ENCODE data around the gene CADPS2. TPM values are rescaled to one million over a fixed set of nuclear protein-coding genes. Genes with fewer than 3 reads are reported as not detected.

CADPS2 gene
- total RNA-seq, 1 donor from 2014 or later = 19.1 TPM

DNA sequence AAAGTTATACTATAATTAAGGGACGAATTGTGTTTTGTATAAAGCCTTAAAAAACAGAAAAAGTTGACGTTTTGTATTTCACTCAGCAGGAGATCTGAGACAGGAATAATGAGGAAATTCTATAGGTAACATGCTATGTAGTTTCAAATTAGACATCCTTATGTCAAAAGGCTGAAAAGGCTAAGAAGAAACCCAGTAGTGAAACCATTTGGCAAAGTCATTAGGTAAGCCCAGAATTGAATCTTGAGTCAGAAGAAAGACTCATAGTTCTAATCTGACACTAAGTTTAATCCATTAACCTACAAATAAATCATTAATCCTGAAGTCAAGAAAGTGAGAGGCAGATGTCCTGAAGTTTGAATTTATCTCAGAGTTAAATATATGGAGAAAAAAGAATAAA lies 266.6 kb downstream of the CADPS2 start:
- no peak for DNase-seq (ENCODE audit: low spot score)
- Histone ChIP-seq H2AFZ (replicated peaks) (no peak overlapping the region), H3K27me3 (no peaks in the 10 kb centered on the region), H3K36me3 (no peaks in the 10 kb centered on the region), H3K9ac (no peak overlapping the region), H3F3A (ENCODE audit: low read depth) (no peaks in the 10 kb centered on the region), H3K4me2 (no peak overlapping the region), H3K27ac (no peak overlapping the region), H3K4me3 (no peak overlapping the region), H3K4me1 (peaks cover 5% of the 10 kb centered on the region), H3K79me2 (ENCODE audit: low read depth) (no peaks in the 10 kb centered on the region), H4K20me1 (ENCODE audit: low read depth) (no peaks in the 10 kb centered on the region), H3K9me3 (ENCODE audit: low read depth) (no peaks in the 10 kb centered on the region)
- H3K4me1 Mint-ChIP-seq = no peaks in the 10 kb centered on the region
- H3K27ac Mint-ChIP-seq = no peak overlapping the region
- no peaks in the 10 kb centered on the region for H3K36me3 Mint-ChIP-seq
- H3K4me3 Mint-ChIP-seq = no peak overlapping the region
- TF ChIP-seq, protein P1, sequence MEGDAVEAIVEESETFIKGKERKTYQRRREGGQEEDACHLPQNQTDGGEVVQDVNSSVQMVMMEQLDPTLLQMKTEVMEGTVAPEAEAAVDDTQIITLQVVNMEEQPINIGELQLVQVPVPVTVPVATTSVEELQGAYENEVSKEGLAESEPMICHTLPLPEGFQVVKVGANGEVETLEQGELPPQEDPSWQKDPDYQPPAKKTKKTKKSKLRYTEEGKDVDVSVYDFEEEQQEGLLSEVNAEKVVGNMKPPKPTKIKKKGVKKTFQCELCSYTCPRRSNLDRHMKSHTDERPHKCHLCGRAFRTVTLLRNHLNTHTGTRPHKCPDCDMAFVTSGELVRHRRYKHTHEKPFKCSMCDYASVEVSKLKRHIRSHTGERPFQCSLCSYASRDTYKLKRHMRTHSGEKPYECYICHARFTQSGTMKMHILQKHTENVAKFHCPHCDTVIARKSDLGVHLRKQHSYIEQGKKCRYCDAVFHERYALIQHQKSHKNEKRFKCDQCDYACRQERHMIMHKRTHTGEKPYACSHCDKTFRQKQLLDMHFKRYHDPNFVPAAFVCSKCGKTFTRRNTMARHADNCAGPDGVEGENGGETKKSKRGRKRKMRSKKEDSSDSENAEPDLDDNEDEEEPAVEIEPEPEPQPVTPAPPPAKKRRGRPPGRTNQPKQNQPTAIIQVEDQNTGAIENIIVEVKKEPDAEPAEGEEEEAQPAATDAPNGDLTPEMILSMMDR (IDR thresholded peaks at IDR 0.05) = no peak
- TF ChIP-seq EZH2phosphoT487 (IDR thresholded peaks at IDR 0.05) (no peak), EZH2 (IDR thresholded peaks at IDR 0.05) (no peak)
- no peaks in the 10 kb centered on the region for H3K27me3 Mint-ChIP-seq (ENCODE audit: insufficient read depth, low read depth)
- H3K9me3 Mint-ChIP-seq = no peaks in the 10 kb centered on the region

DNA sequence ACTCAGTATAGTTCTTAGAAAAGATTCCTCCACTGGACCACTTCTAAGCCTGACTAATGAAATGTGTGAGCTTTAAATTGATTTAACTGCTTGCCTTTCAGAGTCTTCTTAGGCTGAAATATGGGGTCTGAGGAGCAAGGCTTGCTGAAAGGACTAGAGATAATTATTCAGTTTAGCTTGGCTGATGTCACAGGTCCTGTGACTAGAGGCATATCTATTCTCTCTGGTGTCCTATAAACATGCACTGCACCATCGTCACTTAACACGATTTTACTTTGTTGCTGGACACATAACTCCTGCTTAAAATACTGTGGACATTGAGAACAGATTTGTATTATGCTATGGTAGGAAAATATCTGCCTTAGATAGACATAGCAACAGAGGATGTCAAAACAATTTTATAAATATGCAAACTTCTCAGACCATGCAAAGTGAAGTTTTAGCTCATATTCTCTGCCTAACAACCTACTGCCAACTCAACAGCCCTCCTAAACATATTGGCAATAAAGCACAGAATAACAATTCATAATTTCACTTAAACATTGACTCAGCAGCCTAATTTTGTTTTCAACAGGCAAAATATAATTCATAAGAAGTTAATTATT lies 267.6 kb downstream of the CADPS2 start:
- H3K4me1 Mint-ChIP-seq = no peaks in the 10 kb centered on the region
- Histone ChIP-seq H3K4me1 (peaks cover 5% of the 10 kb centered on the region), H2AFZ (replicated peaks) (peak overlapping the region; percentile 63), H3K27me3 (no peaks in the 10 kb centered on the region), H3K27ac (no peak overlapping the region), H3K9me3 (ENCODE audit: low read depth) (no peaks in the 10 kb centered on the region), H3K4me2 (no peak overlapping the region), H3K79me2 (ENCODE audit: low read depth) (no peaks in the 10 kb centered on the region), H3F3A (ENCODE audit: low read depth) (no peaks in the 10 kb centered on the region), H3K4me3 (no peak overlapping the region), H4K20me1 (ENCODE audit: low read depth) (no peaks in the 10 kb centered on the region), H3K36me3 (no peaks in the 10 kb centered on the region), H3K9ac (no peak overlapping the region)
- no peaks in the 10 kb centered on the region for H3K36me3 Mint-ChIP-seq
- DNase-seq (ENCODE audit: low spot score) = no peak
- H3K27me3 Mint-ChIP-seq (ENCODE audit: insufficient read depth, low read depth) = no peaks in the 10 kb centered on the region
- no peak for TF ChIP-seq EZH2phosphoT487 (IDR thresholded peaks at IDR 0.05)
- TF ChIP-seq, protein P1 (IDR thresholded peaks at IDR 0.05) = no peak
- no peak for TF ChIP-seq EZH2 (IDR thresholded peaks at IDR 0.05)
- H3K27ac Mint-ChIP-seq = no peak overlapping the region
- no peak overlapping the region for H3K4me3 Mint-ChIP-seq
- no peaks in the 10 kb centered on the region for H3K9me3 Mint-ChIP-seq

DNA sequence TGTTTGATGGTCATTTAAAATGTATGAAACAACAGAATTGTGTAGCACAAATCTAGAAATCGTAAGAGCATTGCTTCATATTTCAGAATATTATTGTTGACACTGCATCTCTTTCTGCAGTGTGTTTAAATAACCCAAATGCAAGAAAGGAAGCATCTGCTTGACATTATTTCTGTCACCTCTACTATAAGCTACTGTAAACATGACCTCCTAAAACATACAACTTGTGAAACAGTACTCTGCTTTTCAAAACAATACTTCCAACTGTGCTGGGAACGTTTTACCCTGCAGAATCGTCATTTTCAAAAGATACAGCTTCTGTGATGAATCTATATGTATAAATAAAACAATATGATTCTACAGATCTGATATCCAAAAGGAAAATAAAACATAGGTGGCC lies 269.3 kb downstream of the CADPS2 start:
- no peak overlapping the region for H3K9ac ChIP-seq
- Mint-ChIP-seq H3K4me1 (no peaks in the 10 kb centered on the region), H3K36me3 (peaks cover 4% of the 10 kb centered on the region), H3K27me3 (ENCODE audit: insufficient read depth, low read depth) (no peaks in the 10 kb centered on the region), H3K4me3 (no peak overlapping the region), H3K27ac (no peak overlapping the region), H3K9me3 (no peaks in the 10 kb centered on the region)
- no peak overlapping the region for H3K4me3 ChIP-seq
- DNase-seq (ENCODE audit: low spot score) = no peak
- H3K27ac ChIP-seq = no peak overlapping the region
- no peaks in the 10 kb centered on the region for H3F3A ChIP-seq (ENCODE audit: low read depth)
- H3K79me2 ChIP-seq (ENCODE audit: low read depth) = no peaks in the 10 kb centered on the region
- no peaks in the 10 kb centered on the region for H3K27me3 ChIP-seq
- H3K4me1 ChIP-seq = peaks cover 5% of the 10 kb centered on the region
- no peak overlapping the region for H2AFZ ChIP-seq (replicated peaks)
- H3K9me3 ChIP-seq (ENCODE audit: low read depth) = no peaks in the 10 kb centered on the region
- TF ChIP-seq, protein P1 (IDR thresholded peaks at IDR 0.05) = no peak
- TF ChIP-seq EZH2phosphoT487 (IDR thresholded peaks at IDR 0.05) (no peak), EZH2 (IDR thresholded peaks at IDR 0.05) (no peak)
- H3K36me3 ChIP-seq = no peaks in the 10 kb centered on the region
- no peaks in the 10 kb centered on the region for H4K20me1 ChIP-seq (ENCODE audit: low read depth)
- H3K4me2 ChIP-seq = no peak overlapping the region

Data from neural progenitor cell (in vitro differentiated cells).